ENCODE measurements around the gene ATP5ME.

ATP5ME gene

DNA sequence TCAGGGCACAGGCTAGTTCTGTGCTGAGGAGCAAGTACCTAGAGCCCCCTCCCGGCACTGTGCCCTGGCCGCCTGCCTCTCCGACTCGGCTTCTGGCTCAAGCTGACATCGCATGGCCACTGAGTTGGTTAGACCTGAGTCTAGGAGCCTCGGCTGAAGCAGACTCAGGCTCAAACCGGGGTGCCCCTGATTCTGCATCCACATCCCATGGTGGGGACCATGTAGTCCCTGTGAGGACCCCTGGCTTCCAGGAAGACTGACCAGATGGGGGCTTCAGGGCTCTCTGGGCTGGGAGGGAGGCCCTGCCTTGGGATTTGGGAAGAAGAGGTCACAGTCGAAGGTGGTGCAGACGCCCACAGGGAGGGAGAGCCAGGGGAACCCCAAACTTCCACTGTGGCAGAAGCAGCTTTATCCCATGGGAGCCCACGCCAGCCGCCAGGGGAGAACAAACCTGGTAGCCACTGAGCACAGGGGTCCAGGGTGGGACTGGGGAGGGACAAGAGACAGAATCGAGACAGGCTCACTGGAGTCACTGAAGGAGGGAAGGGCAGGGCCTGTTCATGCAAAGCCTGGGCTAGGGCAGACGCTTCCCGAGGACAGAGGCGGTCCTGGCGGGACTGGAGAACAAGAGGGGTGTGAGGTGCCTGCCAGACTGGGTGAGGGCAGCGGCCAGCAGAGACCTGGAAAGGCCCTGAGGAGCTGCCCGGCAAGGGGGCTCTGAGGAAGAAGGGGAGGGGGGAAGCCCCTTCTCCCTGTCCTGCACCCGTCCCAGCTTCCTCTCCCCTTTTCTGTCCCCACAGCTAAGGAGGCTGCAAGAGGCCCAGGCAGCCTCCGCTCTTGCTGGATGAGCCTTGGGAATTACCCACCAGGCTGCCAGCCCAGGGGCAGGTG lies 47.6 kb downstream of the ATP5ME start:
- H3K9me3 ChIP-seq: no peaks in the 10 kb centered on the region
- TF ChIP-seq, protein P1, sequence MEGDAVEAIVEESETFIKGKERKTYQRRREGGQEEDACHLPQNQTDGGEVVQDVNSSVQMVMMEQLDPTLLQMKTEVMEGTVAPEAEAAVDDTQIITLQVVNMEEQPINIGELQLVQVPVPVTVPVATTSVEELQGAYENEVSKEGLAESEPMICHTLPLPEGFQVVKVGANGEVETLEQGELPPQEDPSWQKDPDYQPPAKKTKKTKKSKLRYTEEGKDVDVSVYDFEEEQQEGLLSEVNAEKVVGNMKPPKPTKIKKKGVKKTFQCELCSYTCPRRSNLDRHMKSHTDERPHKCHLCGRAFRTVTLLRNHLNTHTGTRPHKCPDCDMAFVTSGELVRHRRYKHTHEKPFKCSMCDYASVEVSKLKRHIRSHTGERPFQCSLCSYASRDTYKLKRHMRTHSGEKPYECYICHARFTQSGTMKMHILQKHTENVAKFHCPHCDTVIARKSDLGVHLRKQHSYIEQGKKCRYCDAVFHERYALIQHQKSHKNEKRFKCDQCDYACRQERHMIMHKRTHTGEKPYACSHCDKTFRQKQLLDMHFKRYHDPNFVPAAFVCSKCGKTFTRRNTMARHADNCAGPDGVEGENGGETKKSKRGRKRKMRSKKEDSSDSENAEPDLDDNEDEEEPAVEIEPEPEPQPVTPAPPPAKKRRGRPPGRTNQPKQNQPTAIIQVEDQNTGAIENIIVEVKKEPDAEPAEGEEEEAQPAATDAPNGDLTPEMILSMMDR (IDR thresholded peaks at IDR 0.05): no peak
- peaks cover 0 to 59% of the 10 kb centered on the region in 2 donors for H3K27me3 ChIP-seq
- H3K36me3 ChIP-seq: no peaks in the 10 kb centered on the region
- no peak overlapping the region for H3K4me3 ChIP-seq
- H3K4me1 ChIP-seq: no peaks in the 10 kb centered on the region
- DNase-seq: peak in 1 of 2 donors; percentile 58
- intact Hi-C loops (cut with DNase I; ENCODE audit: low total_unique reads): no loop called here
- no peak overlapping the region for H3K27ac ChIP-seq

GRCh38 chr4:625631-626161 lies 48.4 kb downstream of the ATP5ME start:
- H3K27me3 ChIP-seq: peaks cover 0 to 59% of the 10 kb centered on the region in 2 donors
- intact Hi-C loops (cut with DNase I; ENCODE audit: low total_unique reads): no loop called here
- DNase-seq: peak in 1 of 2 donors; percentile 48

GRCh38 chr4:624705-625590 lies 49.1 kb downstream of the ATP5ME start, which contains the start of gene PDE6B:
TSS of gene PDE6B (plus strand) at chr4:625573. CDS start at chr4:625627, 54 bp downstream.
- no peaks in the 10 kb centered on the region for H3K4me1 ChIP-seq
- H3K27ac ChIP-seq: no peak within 1 kb of the TSS

More at GRCh38 chr4:625631-626161, 48.4 kb downstream of the ATP5ME start:
- no peak overlapping the region for H3K27ac ChIP-seq
- TF ChIP-seq, protein P1 (IDR thresholded peaks at IDR 0.05): no peak
- no peak overlapping the region for H3K4me3 ChIP-seq
- no peaks in the 10 kb centered on the region for H3K9me3 ChIP-seq
- H3K36me3 ChIP-seq: no peaks in the 10 kb centered on the region
- no peaks in the 10 kb centered on the region for H3K4me1 ChIP-seq

DNA sequence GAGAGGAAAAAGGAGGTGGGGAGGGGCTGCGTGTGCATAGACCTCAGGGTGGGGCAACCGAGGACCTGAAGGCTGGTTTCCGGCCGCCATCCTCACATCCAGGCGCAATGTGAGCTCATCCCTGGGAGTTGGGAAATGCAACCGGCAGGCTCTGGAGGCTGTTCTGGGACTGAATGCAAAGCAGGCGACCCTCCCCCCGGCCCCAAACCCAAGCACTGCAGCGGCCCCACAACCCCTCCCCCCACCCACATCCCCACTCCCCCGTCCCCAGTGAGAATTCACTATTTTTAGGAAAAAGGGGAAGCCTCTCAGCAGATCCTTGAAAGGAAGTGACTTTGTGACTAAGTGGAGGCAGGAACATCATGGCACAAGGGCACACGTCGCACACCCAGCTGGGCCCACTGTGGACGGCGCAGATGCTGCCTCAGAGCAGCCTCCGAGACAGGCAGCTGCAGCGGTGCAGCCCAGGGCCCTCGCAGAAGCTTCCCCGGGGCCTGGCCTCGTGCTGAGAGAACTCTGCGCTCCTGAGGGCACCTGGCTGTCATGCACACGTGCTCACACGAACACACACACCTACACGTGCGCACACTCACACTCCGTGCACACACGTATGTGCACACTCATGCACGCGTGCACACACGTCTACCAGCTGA lies 50.0 kb downstream of the ATP5ME start:
- TF ChIP-seq, protein P1 (IDR thresholded peaks at IDR 0.05): no peak
- Histone ChIP-seq H3K36me3 (no peaks in the 10 kb centered on the region), H3K27me3 (peaks cover 0 to 48% of the 10 kb centered on the region in 2 donors), H3K4me3 (no peak overlapping the region), H3K9me3 (no peaks in the 10 kb centered on the region), H3K4me1 (no peaks in the 10 kb centered on the region), H3K27ac (no peak overlapping the region)
- intact Hi-C loops (cut with DNase I; ENCODE audit: low total_unique reads): no loop called here
- DNase-seq: peak in 1 of 2 donors; percentile 23

More at GRCh38 chr4:624705-625590, 49.1 kb downstream of the ATP5ME start, which contains the start of gene PDE6B:
- Histone ChIP-seq H3K4me3 (no peak within 1 kb of the TSS), H3K9me3 (no peaks in the 10 kb centered on the region), H3K36me3 (no peaks in the 10 kb centered on the region), H3K27me3 (peaks cover 0 to 57% of the 10 kb centered on the region in 2 donors)
- peak in 1 of 2 donors; percentile 39 for DNase-seq
- TF ChIP-seq, protein P1 (IDR thresholded peaks at IDR 0.05): no peak
- intact Hi-C loops (cut with DNase I; ENCODE audit: low total_unique reads): no loop called here
